ENCODE measurements around the gene AKT1S1.

Gene AKT1S1

DNA sequence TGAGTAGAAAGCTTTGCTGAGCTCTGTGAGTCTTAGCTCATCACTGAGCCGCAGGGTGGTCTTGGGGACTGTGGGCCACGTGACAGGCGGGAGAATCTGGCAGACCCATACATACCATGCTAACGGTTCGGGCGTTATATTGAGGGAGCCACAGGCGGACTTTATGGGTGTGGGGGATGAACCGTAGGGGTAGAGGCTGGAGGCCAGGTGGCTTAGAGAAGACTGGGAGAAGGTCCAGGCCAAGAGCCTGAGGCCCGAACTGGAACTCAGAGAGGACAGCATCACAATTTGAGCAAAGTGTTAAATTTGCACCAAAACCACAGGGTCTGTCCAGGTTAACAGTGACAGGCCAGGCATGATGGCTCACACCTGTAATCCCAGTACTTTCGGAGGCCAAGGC lies 36.6 kb upstream of the AKT1S1 start:
- Mint-ChIP-seq H3K27ac (no peak overlapping the region), H3K36me3 (ENCODE audit: low read depth) (peaks cover 58% of the 10 kb centered on the region), H3K4me3 (no peak overlapping the region)

DNA sequence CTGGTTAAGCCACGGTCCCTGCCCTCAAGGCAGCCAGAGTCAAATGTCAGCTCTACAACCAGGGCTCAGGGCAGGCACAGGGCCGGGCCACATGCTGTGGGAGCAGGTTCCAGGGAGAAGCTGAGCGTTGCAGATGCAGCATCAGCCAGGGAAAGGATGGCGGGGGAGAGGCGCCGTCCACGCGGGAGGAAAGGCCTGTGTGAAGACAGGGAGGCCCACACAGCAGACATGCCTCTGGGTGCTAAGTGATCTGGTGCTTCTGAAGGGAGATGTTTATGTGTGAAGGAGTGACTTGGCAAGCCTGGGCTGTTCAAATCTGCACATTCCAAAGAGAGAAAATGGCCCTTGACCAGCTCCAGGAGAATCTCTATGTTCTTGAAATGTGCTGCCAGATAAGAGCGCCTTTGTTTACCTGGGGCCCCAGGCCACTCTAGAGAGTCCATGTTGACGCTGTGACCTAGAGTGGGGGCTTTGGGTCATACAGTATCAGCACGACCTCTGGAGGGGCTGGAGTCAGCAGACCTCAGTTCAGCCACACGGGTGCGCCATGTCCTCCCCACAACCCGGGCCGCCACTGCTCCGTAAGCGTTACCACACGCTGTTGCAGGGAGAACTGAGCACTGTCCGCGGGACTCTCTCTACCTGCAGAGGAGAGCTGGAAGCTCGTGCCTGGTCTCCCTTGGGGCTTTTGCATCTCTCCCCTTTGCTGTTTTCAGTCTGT lies 36.0 kb upstream of the AKT1S1 start:
- Mint-ChIP-seq H3K36me3 (ENCODE audit: low read depth) (peaks cover 61% of the 10 kb centered on the region), H3K4me3 (no peak overlapping the region), H3K4me1 (ENCODE audit: low read depth) (peaks cover 20% of the 10 kb centered on the region), H3K27ac (no peak overlapping the region), H3K9me3 (no peaks in the 10 kb centered on the region), H3K27me3 (ENCODE audit: low read depth) (no peaks in the 10 kb centered on the region)
- no peak for DNase-seq (ENCODE audit: low spot score)

More for the DNA sequence above, 36.6 kb upstream of the AKT1S1 start:
- Mint-ChIP-seq H3K4me1 (ENCODE audit: low read depth) (peaks cover 20% of the 10 kb centered on the region), H3K27me3 (ENCODE audit: low read depth) (no peaks in the 10 kb centered on the region), H3K9me3 (no peaks in the 10 kb centered on the region)
- DNase-seq (ENCODE audit: low spot score), result no peak

DNA sequence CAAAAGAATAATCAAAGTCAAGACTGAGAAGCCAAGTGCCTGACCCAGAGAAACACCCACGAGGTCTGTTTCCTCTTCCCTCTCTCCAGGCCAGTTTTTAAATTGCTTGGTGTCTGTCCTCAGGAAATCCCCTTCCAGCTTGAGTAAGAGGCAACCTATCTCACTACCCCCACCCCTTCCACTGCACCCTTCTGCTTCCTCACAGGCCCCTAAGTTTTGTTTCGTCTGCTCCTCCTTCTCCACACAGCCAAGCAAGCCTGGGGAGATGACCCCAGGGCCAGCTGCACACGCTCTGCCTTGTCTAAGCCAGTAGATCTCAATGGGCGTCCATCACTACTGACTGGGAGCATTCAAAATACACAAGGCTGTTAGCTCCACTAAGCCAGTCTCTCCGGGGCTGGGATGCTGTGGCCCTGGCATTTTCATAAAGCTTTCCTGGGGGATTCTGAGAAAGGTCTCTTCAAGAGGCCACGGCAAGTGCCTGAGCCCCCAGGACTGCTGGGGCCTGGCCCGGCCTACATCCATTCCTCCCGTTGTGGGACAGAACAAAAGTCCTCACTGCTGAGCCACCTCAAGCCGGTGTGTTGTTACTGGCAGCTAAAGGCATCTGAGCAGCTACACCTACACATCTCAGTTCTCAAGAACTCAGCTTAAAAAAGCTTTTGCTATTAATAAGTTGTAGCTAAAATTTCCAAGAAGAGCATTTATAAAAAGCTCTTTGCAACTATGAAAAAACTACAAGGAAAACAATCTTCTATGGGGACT lies 34.4 kb upstream of the AKT1S1 start:
- Mint-ChIP-seq H3K9me3 (no peaks in the 10 kb centered on the region), H3K36me3 (ENCODE audit: low read depth) (peaks cover 55% of the 10 kb centered on the region), H3K27ac (peak overlapping the region; percentile 63), H3K27me3 (ENCODE audit: low read depth) (no peaks in the 10 kb centered on the region), H3K4me3 (peak overlapping the region; percentile 21), H3K4me1 (ENCODE audit: low read depth) (peaks cover 21% of the 10 kb centered on the region)
- DNase-seq (ENCODE audit: low spot score), result peak; percentile 44

DNA sequence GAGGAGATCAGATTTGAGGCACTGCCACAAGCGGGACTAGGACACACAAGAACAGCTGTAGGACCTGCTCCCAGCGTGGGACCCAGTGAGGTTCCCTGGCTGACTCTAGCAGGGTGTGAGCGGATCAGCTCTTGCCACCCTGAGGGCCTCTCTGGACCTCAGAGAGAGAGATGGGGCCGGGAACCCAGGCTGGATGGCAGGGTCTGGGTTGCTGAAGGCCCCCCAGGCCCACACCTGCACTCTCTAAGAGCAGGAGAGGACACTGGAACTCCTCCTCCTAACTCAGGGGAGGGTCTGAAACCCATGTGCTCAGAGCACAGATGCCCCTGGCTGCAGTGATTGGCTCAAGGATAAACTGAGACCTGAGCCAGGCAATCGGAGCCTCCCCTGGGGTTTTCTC lies 33.0 kb upstream of the AKT1S1 start:
- no peak for DNase-seq (ENCODE audit: low spot score)
- H3K4me1 Mint-ChIP-seq (ENCODE audit: low read depth), result peaks cover 24% of the 10 kb centered on the region
- H3K4me3 Mint-ChIP-seq, result no peak overlapping the region
- peaks cover 57% of the 10 kb centered on the region for H3K36me3 Mint-ChIP-seq (ENCODE audit: low read depth)
- H3K9me3 Mint-ChIP-seq, result no peaks in the 10 kb centered on the region
- H3K27ac Mint-ChIP-seq, result no peak overlapping the region
- H3K27me3 Mint-ChIP-seq (ENCODE audit: low read depth), result no peaks in the 10 kb centered on the region

DNA sequence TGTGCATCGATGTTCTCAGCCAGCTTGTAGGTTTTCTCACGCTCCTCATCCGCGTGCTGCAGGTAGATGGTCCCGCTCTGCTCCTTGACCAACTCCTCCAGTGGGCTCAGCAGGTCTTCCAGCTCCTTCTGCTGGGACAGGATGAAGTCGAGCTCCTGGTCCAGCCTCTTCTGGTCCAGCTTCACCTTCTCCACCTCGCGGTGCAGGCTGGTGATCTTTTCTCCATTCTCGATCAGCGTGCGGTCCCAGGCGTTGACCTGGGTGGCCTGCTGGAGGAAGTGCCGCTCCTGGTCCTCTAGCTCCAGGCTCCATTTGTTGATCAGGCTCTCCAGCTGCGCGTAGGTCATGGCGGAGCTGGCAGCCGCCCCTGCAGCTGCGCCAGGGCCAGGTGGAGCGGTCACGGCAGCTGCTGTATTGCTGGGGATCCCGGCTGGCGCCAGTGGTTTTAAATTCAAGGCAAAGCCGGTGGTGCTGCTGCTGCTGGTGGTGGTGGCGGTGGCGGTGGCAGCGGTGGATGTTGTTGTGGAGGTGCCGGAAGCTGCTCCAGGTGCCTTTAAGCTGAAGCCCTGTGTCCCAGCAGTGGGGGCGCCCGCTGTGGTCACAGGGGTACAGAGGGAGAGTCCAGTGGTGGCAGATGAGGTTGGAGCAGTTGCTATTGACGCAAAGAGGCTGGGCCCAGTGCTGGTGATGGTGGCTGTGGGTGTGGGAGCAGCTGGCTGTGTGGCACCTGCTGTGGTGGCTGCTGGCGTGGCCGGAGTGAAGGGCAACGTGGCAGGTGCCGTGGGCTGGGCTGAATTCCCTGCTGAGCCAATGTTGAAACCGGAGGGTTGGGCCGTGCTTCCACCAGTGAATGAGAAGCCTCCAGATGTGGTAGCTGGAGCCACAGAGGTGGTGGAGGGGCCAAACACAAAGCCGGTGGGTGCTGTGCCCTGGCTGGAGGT lies 31.6 kb upstream of the AKT1S1 start:
- Mint-ChIP-seq H3K9me3 (no peaks in the 10 kb centered on the region), H3K27me3 (ENCODE audit: low read depth) (no peaks in the 10 kb centered on the region), H3K36me3 (ENCODE audit: low read depth) (peaks cover 46% of the 10 kb centered on the region), H3K4me3 (no peak overlapping the region), H3K27ac (no peak overlapping the region), H3K4me1 (ENCODE audit: low read depth) (peaks cover 24% of the 10 kb centered on the region)
- DNase-seq (ENCODE audit: low spot score), result no peak

DNA sequence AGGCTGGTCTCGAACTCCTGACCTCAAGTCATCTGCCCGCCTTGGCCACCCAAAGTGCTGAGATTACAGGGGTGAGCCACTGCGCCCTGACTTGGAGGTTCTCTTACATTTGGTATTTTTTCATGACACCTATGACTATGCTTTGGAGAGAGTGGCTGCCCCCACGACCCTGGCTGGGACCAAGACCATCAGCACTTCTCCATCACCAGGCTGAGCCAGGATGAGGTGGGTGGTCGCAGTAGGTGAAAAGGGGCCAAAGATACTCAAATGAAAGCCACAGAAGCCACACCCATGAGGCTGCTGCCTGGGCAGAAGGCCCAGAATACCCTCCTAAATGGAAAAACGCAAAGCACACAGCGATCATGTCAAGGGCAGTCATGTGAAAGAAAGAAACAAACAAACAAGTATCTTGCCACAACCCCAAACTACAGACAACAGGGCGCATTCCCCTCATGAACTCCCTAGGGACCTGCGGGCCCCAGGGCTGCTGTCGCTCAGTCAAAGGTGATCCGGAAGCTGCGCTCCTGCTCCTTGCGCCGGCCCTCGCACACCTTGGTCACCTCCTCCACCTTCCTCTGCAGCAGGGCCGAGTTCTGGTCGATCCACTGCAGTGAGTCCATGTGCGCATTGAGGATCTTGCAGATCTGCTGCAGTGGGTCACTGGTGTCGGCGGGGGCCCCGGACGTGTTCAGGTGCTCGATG lies 30.7 kb upstream of the AKT1S1 start:
- Mint-ChIP-seq H3K36me3 (ENCODE audit: low read depth) (peaks cover 37% of the 10 kb centered on the region), H3K9me3 (no peaks in the 10 kb centered on the region), H3K4me1 (ENCODE audit: low read depth) (peaks cover 19% of the 10 kb centered on the region), H3K27ac (peak overlapping the region; percentile 15), H3K27me3 (ENCODE audit: low read depth) (no peaks in the 10 kb centered on the region), H3K4me3 (no peak overlapping the region)
- DNase-seq (ENCODE audit: low spot score), result no peak

DNA sequence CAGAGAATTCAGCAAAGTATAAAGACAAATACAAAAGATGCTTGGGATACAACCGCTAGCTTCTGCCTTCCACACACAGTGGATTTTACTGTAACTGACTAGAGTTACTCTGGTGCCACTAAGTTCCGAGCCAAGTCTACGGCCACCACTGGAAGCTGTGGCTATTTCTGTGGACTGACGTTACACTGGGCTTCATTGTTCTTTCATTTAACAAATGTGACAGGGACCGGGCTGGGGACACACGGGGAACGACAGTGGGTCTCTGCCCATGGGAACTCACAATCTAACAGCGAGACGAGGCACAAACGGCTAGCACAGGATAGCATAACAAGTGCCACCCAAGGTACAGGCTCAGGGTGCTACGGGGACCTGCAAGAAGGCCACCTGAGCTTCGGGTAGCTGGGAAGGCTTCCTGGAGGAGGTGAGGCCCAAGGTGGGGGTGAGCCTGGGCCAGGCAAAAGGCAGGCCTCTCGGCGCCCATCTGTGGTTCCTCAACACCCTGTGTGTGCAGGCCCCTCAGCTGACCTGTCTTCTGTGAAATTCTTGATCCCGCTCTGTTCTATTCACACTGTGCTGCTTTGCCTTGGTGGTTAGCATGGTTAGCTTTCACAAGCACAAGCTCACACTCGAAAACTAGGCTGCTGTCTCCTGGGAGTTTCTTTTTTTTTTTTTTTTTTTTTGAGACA lies 29.9 kb upstream of the AKT1S1 start:
- Mint-ChIP-seq H3K9me3 (no peaks in the 10 kb centered on the region), H3K36me3 (ENCODE audit: low read depth) (peaks cover 31% of the 10 kb centered on the region), H3K27ac (no peak overlapping the region), H3K27me3 (ENCODE audit: low read depth) (no peaks in the 10 kb centered on the region), H3K4me1 (ENCODE audit: low read depth) (peaks cover 13% of the 10 kb centered on the region), H3K4me3 (no peak overlapping the region)
- no peak for DNase-seq (ENCODE audit: low spot score)

DNA sequence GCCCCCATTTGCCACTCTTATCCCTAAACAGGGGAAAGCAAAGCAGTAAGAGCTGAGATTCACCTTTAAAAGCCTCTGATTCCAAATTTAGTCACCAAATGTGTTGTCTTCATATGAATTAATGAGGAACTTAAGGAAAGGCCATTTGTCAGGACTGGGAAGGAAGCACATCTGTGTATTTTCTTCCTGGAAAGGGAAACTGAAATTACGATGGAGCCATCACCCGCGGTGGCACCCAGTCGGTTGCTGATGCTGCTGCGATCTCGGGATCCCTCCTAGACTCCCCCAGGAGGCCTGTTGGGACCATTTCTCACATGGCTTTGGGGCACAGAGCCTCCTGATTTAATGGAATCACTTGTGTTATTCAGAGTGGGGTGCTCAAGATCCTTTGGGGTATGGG lies 27.0 kb upstream of the AKT1S1 start:
- Mint-ChIP-seq H3K36me3 (ENCODE audit: low read depth) (peaks cover 20% of the 10 kb centered on the region), H3K9me3 (no peaks in the 10 kb centered on the region), H3K4me3 (no peak overlapping the region), H3K4me1 (ENCODE audit: low read depth) (peaks cover 5% of the 10 kb centered on the region), H3K27me3 (ENCODE audit: low read depth) (no peaks in the 10 kb centered on the region), H3K27ac (no peak overlapping the region)
- no peak for DNase-seq (ENCODE audit: low spot score)

DNA sequence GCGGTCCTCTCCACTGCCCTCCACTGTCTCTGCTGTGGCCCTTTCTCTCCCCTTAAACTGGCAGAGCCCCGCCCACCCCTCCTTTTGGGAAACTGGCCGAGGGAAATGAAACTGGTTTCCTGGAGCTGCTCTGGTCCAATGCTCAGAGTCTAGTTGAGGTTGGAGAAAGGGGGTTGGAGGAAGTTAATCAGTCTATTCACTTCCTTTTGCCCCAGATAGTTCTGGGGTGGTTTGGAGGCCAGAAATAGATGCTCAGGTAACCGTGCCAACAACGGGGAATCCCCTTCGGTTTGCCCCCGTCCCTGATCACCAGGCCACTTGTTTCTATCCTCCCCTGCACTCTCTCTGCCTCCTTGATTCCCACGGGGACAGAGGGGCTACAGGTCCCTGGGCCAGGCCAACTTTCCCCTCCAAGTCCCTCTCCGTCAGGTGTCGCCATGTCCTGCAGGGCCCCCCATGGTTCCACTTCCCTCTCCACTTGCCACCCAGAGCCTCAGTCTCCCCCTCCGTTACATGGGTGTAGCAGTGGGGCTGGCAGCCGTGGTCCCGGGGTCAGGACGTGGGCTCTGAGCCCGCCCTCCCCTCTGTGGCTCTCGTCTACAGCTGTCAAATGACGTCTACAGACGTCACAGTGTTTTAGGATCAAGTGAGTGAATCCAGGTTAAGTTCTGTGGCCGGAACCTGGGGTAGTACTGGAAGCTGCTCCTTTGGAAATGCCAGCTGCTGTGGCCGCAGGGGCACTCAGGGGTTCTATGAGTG lies 19.9 kb upstream of the AKT1S1 start, which contains the start of gene IL4I1:
IL4I1 (minus strand) TSS at position 25 of the 759 bp plus-strand sequence. CDS start 727 bp downstream, outside the sequence.
- peak; percentile 68 for DNase-seq (ENCODE audit: low spot score)
- H3K4me1 Mint-ChIP-seq (ENCODE audit: low read depth), result peaks cover 18% of the 10 kb centered on the region

DNA sequence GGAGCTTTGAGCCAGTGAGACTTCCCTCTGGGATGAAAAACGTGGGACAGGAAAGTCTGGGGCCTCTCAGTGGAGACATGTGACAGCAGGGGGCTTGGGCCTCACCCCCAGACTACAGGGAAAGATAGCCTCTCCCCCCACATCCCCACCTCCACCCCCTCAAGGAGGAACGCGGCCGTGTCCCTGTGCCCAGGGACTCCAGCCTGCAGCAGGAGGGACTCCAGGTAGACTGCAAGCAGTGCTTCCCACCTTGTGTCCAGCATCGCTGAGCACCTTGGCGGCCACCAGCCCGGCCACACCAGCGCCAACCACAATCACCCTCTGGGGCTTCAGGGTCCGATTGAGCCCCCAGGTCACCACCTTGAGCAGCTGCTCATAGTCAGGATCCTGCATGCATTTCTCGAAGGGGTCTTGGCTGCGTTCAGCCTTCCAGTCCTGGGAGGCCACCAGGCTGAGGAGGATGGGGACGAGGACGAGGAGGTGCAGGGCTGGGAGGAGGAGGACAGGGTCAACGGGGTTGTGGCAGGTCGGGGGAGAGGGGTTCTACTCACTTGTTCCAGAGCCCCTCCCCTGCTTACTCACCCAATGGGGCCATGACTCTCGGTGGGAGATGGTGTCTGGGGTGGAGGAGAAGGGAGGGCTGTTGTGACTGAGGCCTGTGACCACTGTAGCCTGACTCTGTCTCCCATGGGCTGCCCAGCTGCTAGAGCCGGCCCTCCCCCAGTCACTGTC lies 18.6 kb upstream of the AKT1S1 start:
- Mint-ChIP-seq H3K27ac (no peak overlapping the region), H3K27me3 (ENCODE audit: low read depth) (no peaks in the 10 kb centered on the region), H3K4me3 (no peak overlapping the region), H3K36me3 (ENCODE audit: low read depth) (no peaks in the 10 kb centered on the region), H3K4me1 (ENCODE audit: low read depth) (peaks cover 18% of the 10 kb centered on the region), H3K9me3 (no peaks in the 10 kb centered on the region)
- peak; percentile 38 for DNase-seq (ENCODE audit: low spot score)

More for the DNA sequence above, 19.9 kb upstream of the AKT1S1 start, which contains the start of gene IL4I1:
- no peaks in the 10 kb centered on the region for H3K36me3 Mint-ChIP-seq (ENCODE audit: low read depth)
- H3K4me3 Mint-ChIP-seq, result peak within 1 kb of the TSS; percentile 81
- H3K27ac Mint-ChIP-seq, result peak within 1 kb of the TSS; percentile 98
- no peaks in the 10 kb centered on the region for H3K9me3 Mint-ChIP-seq
- H3K27me3 Mint-ChIP-seq (ENCODE audit: low read depth), result no peaks in the 10 kb centered on the region

DNA sequence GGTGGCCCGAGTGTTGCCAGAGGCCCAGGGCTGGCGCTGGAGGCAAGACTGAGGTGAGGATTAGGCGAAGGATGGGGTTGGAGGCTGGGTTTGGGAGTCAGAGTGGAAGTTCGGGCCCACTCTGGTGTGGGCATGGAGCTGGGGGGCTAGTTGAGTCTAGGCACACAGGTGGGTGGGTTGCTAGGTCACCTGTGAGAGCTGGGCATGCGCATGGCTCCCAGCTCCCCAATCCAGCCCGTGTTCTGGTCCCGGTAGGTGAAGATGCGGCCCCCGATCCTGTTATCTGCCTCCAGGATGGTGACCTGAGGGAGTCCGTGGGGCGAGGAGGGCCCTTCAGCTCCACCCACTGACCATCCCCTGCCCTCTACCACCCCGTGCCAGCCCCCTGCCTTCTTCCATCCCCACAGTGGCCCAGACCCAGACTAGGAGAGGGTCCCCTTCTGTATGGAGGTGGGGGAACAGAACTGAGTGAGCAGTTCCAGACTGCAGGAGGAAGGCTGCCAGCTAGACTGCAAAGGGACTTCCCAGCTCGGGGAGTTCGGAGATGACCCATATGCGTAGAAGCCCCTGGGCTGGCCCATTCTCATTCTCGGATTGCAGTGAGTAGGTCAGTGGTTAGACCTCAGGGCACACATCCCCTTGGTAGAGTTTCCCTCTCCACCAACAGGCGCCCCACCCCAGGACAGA lies 17.9 kb upstream of the AKT1S1 start:
- Mint-ChIP-seq H3K27me3 (ENCODE audit: low read depth) (no peaks in the 10 kb centered on the region), H3K4me3 (no peak overlapping the region), H3K36me3 (ENCODE audit: low read depth) (no peaks in the 10 kb centered on the region)

More for the DNA sequence above, 17.9 kb upstream of the AKT1S1 start:
- peaks cover 21% of the 10 kb centered on the region for H3K4me1 Mint-ChIP-seq (ENCODE audit: low read depth)
- no peaks in the 10 kb centered on the region for H3K9me3 Mint-ChIP-seq
- H3K27ac Mint-ChIP-seq, result no peak overlapping the region
- DNase-seq (ENCODE audit: low spot score), result peak; percentile 55

Measured in T-helper 2 cell treated with Interferon-gamma antibody and Interleukin-4, amounts not matched to agents 5 μg/mL and 100 μg/mL, for 36 hours (primary cell).